IPS-15b (cell line): ENCODE measurements around the gene ZNF550.

ENCODE experiments used
- H3K27me3 ChIP-seq: one replicate; pipeline ENCODE4 v1.6.1; 2013; ENCODE audit warnings: low read length; ENCODE audit not compliant: control insufficient read depth, insufficient read depth
- H3K36me3 ChIP-seq: one replicate; pipeline ENCODE4 v1.6.1; 2013; ENCODE audit warnings: low read length; ENCODE audit not compliant: control insufficient read depth, insufficient read depth
- H3K4me1 ChIP-seq: one replicate; pipeline ENCODE4 v1.6.1; 2013; ENCODE audit warnings: mild to moderate bottlenecking, low read length; ENCODE audit not compliant: control insufficient read depth, insufficient read depth
- H3K4me3 ChIP-seq: one replicate; pipeline ENCODE4 v1.5.1; 2013; ENCODE audit warnings: low read depth, low read length
- H3K9ac ChIP-seq: one replicate; pipeline ENCODE4 v1.6.1; 2013; ENCODE audit warnings: low read depth, mild to moderate bottlenecking, low read length
- H3K9me3 ChIP-seq: one replicate; pipeline ENCODE4 v1.6.1; 2013; ENCODE audit warnings: mild to moderate bottlenecking, low read length; ENCODE audit not compliant: control insufficient read depth, insufficient read depth

The ZNF550 gene

GRCh38 chr19:57559404-57560025, at the start of gene ZNF550:
Gene ZNF550, minus strand, starts transcription at chr19:57559863. Its CDS starts 181 bp downstream, at chr19:57559682.
- peaks cover 4% of the 10 kb centered on the region for H3K4me1 ChIP-seq
- peaks cover 7% of the 10 kb centered on the region for H3K36me3 ChIP-seq
- peak within 1 kb of the TSS; percentile 97 for H3K4me3 ChIP-seq
- no peaks in the 10 kb centered on the region for H3K9me3 ChIP-seq
- no peaks in the 10 kb centered on the region for H3K27me3 ChIP-seq
- peak within 1 kb of the TSS; percentile 87 for H3K9ac ChIP-seq

GRCh38 chr19:57606931-57607330, 47.3 kb upstream of the ZNF550 start:
- H3K36me3 ChIP-seq, result peaks cover 15% of the 10 kb centered on the region
- no peaks in the 10 kb centered on the region for H3K4me1 ChIP-seq
- no peak overlapping the region for H3K4me3 ChIP-seq
- H3K9ac ChIP-seq, result no peak overlapping the region
- no peaks in the 10 kb centered on the region for H3K27me3 ChIP-seq
- H3K9me3 ChIP-seq, result no peaks in the 10 kb centered on the region

- H3K9me3 ChIP-seq, result no peaks in the 10 kb centered on the region
- H3K9ac ChIP-seq, result peak within 1 kb of the TSS; percentile 47
- peaks cover 5% of the 10 kb centered on the region for H3K36me3 ChIP-seq
- no peaks in the 10 kb centered on the region for H3K27me3 ChIP-seq
- peak within 1 kb of the TSS; percentile 87 for H3K4me3 ChIP-seq
- H3K4me1 ChIP-seq, result no peaks in the 10 kb centered on the region
Measured at GRCh38 chr19:57599761-57600383, 40.2 kb upstream of the ZNF550 start, which contains the start of gene ZNF530. Gene ZNF530, plus strand, starts transcription at chr19:57599885. Its CDS starts 4,461 bp downstream, at chr19:57604346.

- no peaks in the 10 kb centered on the region for H3K27me3 ChIP-seq
- no peaks in the 10 kb centered on the region for H3K9me3 ChIP-seq
- peak overlapping the region; percentile 87 for H3K4me3 ChIP-seq
- no peaks in the 10 kb centered on the region for H3K4me1 ChIP-seq
- H3K9ac ChIP-seq, result no peak overlapping the region
- H3K36me3 ChIP-seq, result peaks cover 1% of the 10 kb centered on the region
Measured at GRCh38 chr19:57599377-57599760, 39.7 kb upstream of the ZNF550 start.

- Histone ChIP-seq H3K9ac (no peak overlapping the region), H3K9me3 (peaks cover 17% of the 10 kb centered on the region), H3K4me1 (no peaks in the 10 kb centered on the region), H3K36me3 (peaks cover 44% of the 10 kb centered on the region), H3K27me3 (no peaks in the 10 kb centered on the region), H3K4me3 (no peak overlapping the region)
Measured at GRCh38 chr19:57587529-57587928, 27.9 kb upstream of the ZNF550 start.

GRCh38 chr19:57583521-57584416, 24.1 kb upstream of the ZNF550 start, which contains the start of gene ZIK1:
Gene ZIK1, plus strand, starts transcription at chr19:57584145. Its CDS starts 212 bp downstream, at chr19:57584357.
- H3K27me3 ChIP-seq, result peaks cover 6% of the 10 kb centered on the region
- no peaks in the 10 kb centered on the region for H3K9me3 ChIP-seq
- no peaks in the 10 kb centered on the region for H3K4me1 ChIP-seq
- H3K9ac ChIP-seq, result peak within 1 kb of the TSS; percentile 87
- H3K36me3 ChIP-seq, result peaks cover 12% of the 10 kb centered on the region
- peak within 1 kb of the TSS; percentile 96 for H3K4me3 ChIP-seq

- H3K9me3 ChIP-seq, result no peaks in the 10 kb centered on the region
- H3K9ac ChIP-seq, result peak overlapping the region; percentile 87
- H3K4me3 ChIP-seq, result peak overlapping the region; percentile 96
- no peaks in the 10 kb centered on the region for H3K4me1 ChIP-seq
- peaks cover 6% of the 10 kb centered on the region for H3K27me3 ChIP-seq
- H3K36me3 ChIP-seq, result peaks cover 6% of the 10 kb centered on the region
Measured at GRCh38 chr19:57583104-57583520, 23.4 kb upstream of the ZNF550 start.

GRCh38 chr19:57578487-57579205, 19.0 kb upstream of the ZNF550 start, which contains the start of gene ZNF416:
Gene ZNF416, minus strand, starts transcription at chr19:57578911. Its CDS starts 207 bp downstream, at chr19:57578704.
- peaks cover 3% of the 10 kb centered on the region for H3K4me1 ChIP-seq

GRCh38 chr19:57576661-57577060, 17.0 kb upstream of the ZNF550 start:
- peaks cover 13% of the 10 kb centered on the region for H3K9me3 ChIP-seq

More at GRCh38 chr19:57578487-57579205, 19.0 kb upstream of the ZNF550 start, which contains the start of gene ZNF416:
- no peaks in the 10 kb centered on the region for H3K9me3 ChIP-seq
- H3K9ac ChIP-seq, result peak within 1 kb of the TSS; percentile 66
- H3K27me3 ChIP-seq, result peaks cover 6% of the 10 kb centered on the region
- H3K4me3 ChIP-seq, result peak within 1 kb of the TSS; percentile 91
- peaks cover 29% of the 10 kb centered on the region for H3K36me3 ChIP-seq

GRCh38 chr19:57572415-57572947, 12.8 kb upstream of the ZNF550 start:
- Histone ChIP-seq H3K9me3 (peaks cover 27% of the 10 kb centered on the region), H3K4me3 (no peak overlapping the region), H3K36me3 (peaks cover 48% of the 10 kb centered on the region)

More at GRCh38 chr19:57576661-57577060, 17.0 kb upstream of the ZNF550 start:
- H3K27me3 ChIP-seq, result peaks cover 2% of the 10 kb centered on the region
- no peak overlapping the region for H3K9ac ChIP-seq
- H3K36me3 ChIP-seq, result peaks cover 48% of the 10 kb centered on the region
- no peak overlapping the region for H3K4me3 ChIP-seq
- peaks cover 3% of the 10 kb centered on the region for H3K4me1 ChIP-seq

More at GRCh38 chr19:57572415-57572947, 12.8 kb upstream of the ZNF550 start:
- Histone ChIP-seq H3K27me3 (no peaks in the 10 kb centered on the region), H3K9ac (no peak overlapping the region), H3K4me1 (no peaks in the 10 kb centered on the region)
